HG03066 (cell line): ENCODE data around the gene EIPR1.

Experiments
- ATAC-seq: cut with Tn5 transposase; IDR thresholded peaks from one replicate; pipeline ENCODE4 v1.9.1; 2021; ENCODE audit warnings: low read depth; ENCODE audit not compliant: unreplicated experiment

The EIPR1 gene

DNA sequence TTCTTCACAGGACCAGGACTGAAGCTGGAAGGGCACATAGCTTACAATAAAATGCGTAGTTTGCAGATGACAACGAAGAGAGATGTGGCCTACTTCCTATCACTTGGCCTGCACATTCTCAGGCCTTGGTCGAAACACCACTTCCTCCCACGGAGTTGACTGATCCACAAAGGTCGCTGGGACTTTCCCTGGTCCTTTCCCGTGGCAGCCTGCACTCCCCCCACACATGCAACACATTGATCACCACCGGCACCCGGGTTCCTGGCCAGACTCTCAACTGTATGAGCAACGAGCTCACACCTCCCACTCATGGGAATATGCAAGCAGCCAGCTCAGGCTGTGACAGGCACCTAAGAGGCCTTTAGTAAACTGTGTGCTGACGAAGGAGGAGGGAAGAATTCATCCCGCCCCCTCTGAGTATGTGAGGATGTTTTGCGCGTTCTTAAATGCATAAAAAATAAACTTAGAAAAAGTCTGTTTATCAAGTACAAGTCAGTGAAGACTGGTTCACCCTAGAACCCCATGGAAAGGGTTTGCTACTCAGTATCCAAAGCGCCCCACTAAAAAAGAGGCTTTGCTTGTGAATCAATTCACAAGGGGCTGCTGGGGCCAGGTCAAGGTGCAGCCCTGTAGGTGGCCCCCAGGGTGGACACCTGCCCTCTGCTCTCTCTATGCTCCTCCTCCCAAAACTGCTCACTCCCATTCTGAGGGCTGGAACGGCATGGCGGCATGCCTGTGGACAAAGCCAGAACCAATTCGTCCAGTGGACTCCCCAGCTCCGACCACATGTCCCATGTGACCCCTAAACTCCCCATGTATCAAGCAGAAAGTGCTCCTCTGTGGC is 154.3 kb downstream of the EIPR1 start:
- ATAC-seq: peak; percentile 96

GRCh38 chr2:3222636-3223035 is 155.0 kb downstream of the EIPR1 start:
- ATAC-seq: peak; percentile 48

GRCh38 chr2:3219536-3219935 is 158.1 kb downstream of the EIPR1 start:
- no peak for ATAC-seq

DNA sequence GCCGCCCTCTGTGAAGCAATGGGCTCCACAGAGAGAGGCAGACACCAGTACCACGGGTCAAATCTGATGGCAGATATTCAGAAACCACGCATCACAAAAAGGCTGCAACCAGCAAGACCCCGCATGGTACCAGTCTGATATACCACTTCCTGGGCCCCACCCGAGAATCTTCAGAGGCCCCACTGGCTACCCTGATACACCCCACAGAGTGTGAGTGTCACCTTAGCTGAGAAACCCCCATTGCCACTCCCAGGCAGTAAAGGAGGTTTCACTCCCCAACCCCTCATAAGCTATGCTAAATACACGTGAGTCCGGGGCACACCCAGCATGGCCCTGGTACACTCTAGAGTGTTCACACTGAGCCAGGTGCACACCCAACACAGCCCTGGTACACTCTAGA is 160.0 kb downstream of the EIPR1 start:
- no peak for ATAC-seq

GRCh38 chr2:3216841-3217495 is 160.7 kb downstream of the EIPR1 start:
- no peak for ATAC-seq

DNA sequence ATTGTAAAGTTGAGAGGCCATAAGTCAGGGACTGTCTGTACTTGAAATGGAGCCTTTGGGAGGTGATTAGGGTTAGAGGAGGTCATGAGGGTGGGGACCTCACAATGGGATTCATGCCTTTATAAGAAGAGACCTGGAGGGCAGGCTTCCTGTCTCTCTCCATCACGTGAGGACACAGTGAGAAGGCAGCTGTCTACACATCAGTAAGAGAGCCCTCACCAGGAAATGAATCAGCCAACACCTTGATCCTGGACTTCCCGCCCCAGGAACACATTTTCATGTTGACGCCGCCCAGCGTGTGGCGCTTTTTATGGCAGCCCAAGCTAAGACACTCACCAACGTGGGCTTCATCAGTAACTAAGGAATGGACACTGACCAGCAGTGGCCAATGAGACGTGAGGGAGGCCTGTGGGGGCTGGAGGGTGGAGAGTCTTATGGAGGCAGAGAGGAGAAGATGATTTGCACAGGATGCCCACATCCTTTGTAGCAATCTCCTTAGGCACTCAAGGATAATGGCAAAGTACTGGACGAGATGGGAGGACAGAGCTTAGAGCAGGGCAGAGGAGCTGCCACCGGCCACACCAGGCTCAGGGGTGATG is 162.7 kb downstream of the EIPR1 start:
- ATAC-seq: no peak

DNA sequence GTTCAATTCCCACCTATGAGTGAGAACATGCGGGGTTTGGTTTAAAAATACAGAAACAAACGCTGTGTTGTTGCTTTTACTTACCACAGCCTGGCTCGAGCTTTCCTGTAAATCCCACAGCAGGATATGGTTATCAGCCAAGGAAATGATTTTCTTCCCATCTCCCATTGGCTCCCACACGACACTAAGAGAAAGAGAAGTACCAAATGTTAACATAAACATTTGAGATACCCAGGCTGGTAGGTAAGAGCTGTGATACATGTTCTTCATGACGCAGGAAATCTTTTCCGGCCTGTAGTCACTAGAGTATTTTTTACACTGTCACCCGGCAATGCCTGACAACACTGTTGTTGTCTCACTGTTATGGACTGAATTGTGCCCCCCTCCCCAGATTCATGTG is 163.6 kb downstream of the EIPR1 start:
- ATAC-seq: no peak

- ATAC-seq: no peak
Observed at GRCh38 chr2:3212984-3213383, 164.6 kb downstream of the EIPR1 start.

DNA sequence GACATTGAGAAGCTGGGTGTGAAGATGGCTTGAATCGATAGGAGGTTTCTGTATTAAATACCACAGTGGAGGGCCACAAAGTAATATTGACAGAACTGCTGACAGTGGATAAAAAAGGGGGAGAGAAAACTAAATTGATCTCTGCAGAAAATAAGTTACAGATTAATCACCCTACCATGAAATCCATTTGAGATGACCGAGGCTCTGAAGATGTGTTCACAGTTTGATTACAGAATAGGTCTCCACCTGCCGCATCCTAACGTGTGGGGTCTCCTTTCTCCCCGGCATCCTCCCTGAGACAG is 165.6 kb downstream of the EIPR1 start:
- no peak for ATAC-seq

GRCh38 chr2:3211256-3212060 is 166.2 kb downstream of the EIPR1 start:
- ATAC-seq: no peak

GRCh38 chr2:3210257-3210656 is 167.4 kb downstream of the EIPR1 start:
- ATAC-seq: no peak

DNA sequence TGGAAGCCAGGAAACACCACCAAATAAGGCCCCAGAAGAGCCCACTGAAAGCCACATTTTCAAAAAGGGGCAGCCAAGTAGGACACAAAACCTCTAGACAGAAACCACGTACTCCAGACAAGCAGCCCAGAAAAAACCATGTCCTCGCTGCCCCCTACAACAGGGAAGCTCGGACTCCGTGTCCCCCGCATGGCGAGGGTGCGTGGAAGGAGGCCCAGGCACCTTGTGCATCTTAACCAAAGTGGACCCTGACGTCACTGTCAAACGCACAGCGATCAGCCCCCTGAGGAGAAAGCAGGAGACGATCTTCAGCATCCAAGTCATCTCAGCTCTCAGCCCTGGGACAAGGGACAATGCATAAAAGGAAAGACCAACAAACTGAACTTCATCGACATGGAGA is 168.4 kb downstream of the EIPR1 start:
- no peak for ATAC-seq

DNA sequence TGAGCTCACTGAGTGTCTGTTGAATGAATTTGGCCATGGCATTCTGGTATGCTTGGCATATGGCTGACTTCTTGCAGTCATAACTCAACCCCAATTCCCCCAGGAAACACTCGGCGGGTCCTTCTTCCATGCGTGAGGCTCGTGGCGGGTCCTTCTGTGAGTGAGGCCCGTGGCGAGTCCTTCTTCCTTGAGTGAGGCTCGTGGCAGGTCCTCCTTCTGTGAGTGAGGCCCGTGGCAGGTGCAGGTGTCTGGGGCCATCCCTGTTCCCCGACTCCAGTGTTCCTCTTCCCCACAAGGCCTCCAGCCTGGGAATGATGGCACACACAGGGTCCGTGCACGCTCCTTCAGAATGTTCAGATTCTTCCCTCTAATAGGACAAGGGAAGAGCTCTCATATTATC is 169.0 kb downstream of the EIPR1 start:
- no peak for ATAC-seq

DNA sequence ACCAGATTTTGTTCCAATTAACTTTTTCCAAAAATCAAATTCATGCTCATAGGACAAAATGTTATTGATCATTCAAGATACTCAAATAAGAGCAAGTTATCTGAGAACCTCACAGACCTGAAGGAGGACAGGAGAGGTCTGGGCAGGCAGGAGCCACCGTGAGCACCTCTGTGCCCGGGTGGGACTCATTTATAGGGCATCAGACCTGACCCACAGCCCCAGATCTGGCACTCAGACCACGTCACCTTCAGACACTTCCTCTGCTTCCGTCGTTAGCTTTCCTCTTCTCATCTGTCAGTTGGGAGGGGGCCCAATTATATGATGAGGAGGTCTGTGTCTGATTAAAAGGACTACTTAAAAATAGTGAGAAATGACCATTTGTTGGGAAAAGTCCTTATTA is 169.4 kb downstream of the EIPR1 start:
- no peak for ATAC-seq

DNA sequence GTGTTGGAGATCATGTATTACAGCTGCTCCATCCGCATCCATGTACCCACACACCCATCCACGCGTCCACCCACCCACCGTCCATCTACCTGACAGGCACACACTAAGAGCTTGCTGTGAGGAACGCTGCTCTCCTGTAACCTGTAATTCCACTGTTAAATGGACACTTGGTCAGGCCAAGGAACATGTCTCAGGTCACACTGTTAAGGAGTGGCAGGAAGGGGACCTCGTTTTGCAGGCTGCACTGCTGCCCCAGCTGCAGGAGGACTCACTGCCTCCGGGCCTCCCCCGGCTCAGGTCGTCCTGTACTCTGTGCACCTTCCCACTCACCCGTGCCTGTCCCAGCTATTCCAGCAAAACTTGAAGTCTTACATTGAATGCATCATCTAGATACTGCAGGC is 170.5 kb downstream of the EIPR1 start:
- ATAC-seq: no peak

DNA sequence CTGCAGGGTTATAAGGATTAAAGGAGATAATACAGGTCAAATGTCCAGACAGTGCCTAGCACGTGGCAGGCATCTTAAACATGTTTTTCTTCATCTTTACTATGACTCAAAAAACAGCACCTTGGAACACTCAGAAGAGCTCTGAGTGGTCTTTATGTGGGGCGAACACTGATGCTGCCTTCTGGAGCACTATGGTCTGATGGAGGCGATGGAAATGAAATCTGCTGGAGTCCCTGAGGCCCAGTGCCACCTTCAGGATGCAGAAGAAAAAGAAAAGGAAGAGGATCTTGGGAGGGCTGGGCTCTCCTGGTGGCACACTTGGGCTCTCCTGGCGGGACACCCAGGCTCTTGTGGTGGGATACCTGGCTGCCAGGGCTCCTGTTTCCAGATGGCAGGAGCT is 171.8 kb downstream of the EIPR1 start:
- ATAC-seq: no peak

GRCh38 chr2:3204031-3204821 is 173.4 kb downstream of the EIPR1 start:
- no peak for ATAC-seq

DNA sequence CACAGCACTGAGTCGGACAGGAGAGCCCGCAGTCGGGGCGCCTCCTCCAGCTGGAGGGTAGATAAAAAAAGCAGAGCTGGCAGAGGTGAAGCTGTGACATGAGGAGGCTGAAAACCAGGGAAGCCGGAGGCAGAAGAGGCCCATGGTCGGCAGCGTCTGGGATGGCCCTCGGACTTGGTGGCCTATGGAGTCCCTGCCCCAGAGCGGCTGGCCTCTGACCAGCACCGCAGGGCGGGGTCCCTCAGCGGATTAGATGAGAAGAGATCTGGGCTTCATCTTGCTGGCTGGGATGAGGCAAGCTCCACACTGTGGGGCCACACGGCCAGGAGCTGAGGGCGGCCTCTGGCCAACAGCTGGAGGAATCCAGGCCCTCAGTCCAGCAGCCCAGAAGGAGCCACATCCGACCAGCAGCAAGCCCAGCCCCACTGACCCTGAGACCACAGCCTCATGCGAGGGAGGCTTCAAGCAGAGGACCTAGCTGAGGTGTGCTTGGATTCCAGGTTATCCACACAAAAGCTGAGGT is 174.1 kb downstream of the EIPR1 start:
- ATAC-seq: no peak

DNA sequence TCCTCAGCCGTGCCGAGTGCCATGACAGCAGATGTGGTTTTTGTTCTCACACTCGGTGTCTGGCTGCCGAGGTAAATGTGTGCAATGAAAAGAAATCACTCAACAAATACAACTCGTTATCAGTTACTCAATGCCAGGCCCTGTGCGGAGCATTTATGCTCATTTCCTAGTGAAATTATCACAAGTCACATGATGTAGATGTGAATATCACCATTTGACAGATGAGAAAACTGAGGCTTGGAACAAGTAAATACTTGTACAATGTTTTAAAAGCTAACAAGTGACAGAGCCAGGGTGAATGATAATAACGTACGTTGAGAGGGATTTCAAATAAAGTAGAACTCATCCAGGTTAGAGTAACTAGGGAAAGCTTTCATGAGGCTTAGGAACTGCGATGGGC is 174.7 kb downstream of the EIPR1 start:
- no peak for ATAC-seq

- no peak for ATAC-seq
Observed at GRCh38 chr2:3201281-3201680, 176.3 kb downstream of the EIPR1 start.
